ENCODE results near the gene UBAP1. TPM values are rescaled to one million over a fixed set of nuclear protein-coding genes. Genes with fewer than 3 reads are reported as not detected.
A peak's percentile ranks its signal among the peaks of the same experiment; 100 is the strongest.

Gene UBAP1
- total RNA-seq, 3 donors from 2014 or later: 33.7 to 53.1 (median 38.2) TPM

GRCh38 chr9:34139477-34140146 is 39.2 kb upstream of the UBAP1 start:
- peak in 1 of 3 donors; percentile 52 for DNase-seq
- H3K9me3 ChIP-seq: no peaks in the 10 kb centered on the region
- peak; percentile 61 for ATAC-seq
- no peak for TF ChIP-seq CTCF (IDR thresholded peaks at IDR 0.05)
- H3K4me1 ChIP-seq (ENCODE audit: low read depth): no peaks in the 10 kb centered on the region
- no peak overlapping the region for H3K4me3 ChIP-seq
- no peaks in the 10 kb centered on the region for H3K36me3 ChIP-seq (ENCODE audit: low read depth)
- intact Hi-C loops (cut with DNase I, micrococcal nuclease): no loop called here

GRCh38 chr9:34140853-34141252 is 38.0 kb upstream of the UBAP1 start:
- H3K9me3 ChIP-seq: no peaks in the 10 kb centered on the region
- TF ChIP-seq CTCF (IDR thresholded peaks at IDR 0.05): no peak
- intact Hi-C loops (cut with DNase I, micrococcal nuclease): no loop called here
- DNase-seq (no peak), ATAC-seq (no peak)
- no peak overlapping the region for H3K4me3 ChIP-seq
- H3K4me1 ChIP-seq (ENCODE audit: low read depth): no peaks in the 10 kb centered on the region
- no peaks in the 10 kb centered on the region for H3K36me3 ChIP-seq (ENCODE audit: low read depth)

- ATAC-seq (no peak), DNase-seq (no peak)
- no peaks in the 10 kb centered on the region for H3K36me3 ChIP-seq (ENCODE audit: low read depth)
- no peaks in the 10 kb centered on the region for H3K9me3 ChIP-seq
- intact Hi-C loops (cut with DNase I, micrococcal nuclease): no loop called here
- H3K4me3 ChIP-seq: no peak overlapping the region
- H3K4me1 ChIP-seq (ENCODE audit: low read depth): no peaks in the 10 kb centered on the region
- no peak for TF ChIP-seq CTCF (IDR thresholded peaks at IDR 0.05)
Observed at GRCh38 chr9:34143116-34143515, 35.7 kb upstream of the UBAP1 start.

GRCh38 chr9:34145165-34145564 is 33.7 kb upstream of the UBAP1 start:
- no peak for TF ChIP-seq CTCF (IDR thresholded peaks at IDR 0.05)
- Histone ChIP-seq H3K36me3 (ENCODE audit: low read depth) (no peaks in the 10 kb centered on the region), H3K4me3 (no peak overlapping the region), H3K9me3 (no peaks in the 10 kb centered on the region), H3K4me1 (ENCODE audit: low read depth) (no peaks in the 10 kb centered on the region)
- intact Hi-C loops (cut with DNase I, micrococcal nuclease): no loop called here
- DNase-seq (no peak), ATAC-seq (no peak)

- TF ChIP-seq CTCF (IDR thresholded peaks at IDR 0.05): no peak
- intact Hi-C loops (cut with DNase I, micrococcal nuclease): no loop called here
- no peaks in the 10 kb centered on the region for H3K36me3 ChIP-seq (ENCODE audit: low read depth)
- DNase-seq (no peak), ATAC-seq (no peak)
- no peaks in the 10 kb centered on the region for H3K9me3 ChIP-seq
- H3K4me1 ChIP-seq (ENCODE audit: low read depth): no peaks in the 10 kb centered on the region
- no peak overlapping the region for H3K4me3 ChIP-seq
Observed at GRCh38 chr9:34151398-34151797, 27.4 kb upstream of the UBAP1 start.

- intact Hi-C loops (cut with DNase I, micrococcal nuclease): no loop called here
- Histone ChIP-seq H3K36me3 (ENCODE audit: low read depth) (no peaks in the 10 kb centered on the region), H3K4me1 (ENCODE audit: low read depth) (peaks cover 5% of the 10 kb centered on the region), H3K9me3 (no peaks in the 10 kb centered on the region), H3K4me3 (no peak overlapping the region)
- no peak for TF ChIP-seq CTCF (IDR thresholded peaks at IDR 0.05)
- DNase-seq (no peak), ATAC-seq (no peak)
Observed at GRCh38 chr9:34154057-34154456, 24.8 kb upstream of the UBAP1 start.
